Transverse colon (tissue), 4 donors: ENCODE measurements around the gene UBXN2A.

Experiments
- EP300 ChIP-seq: sonication (generic); formaldehyde crosslinking; IDR thresholded peaks from one replicate; pipeline ENCODE4 v1.6.1; 2017; ENCODE audit warnings: antibody characterized with exemption, low read depth
- POLR2A ChIP-seq: fragments of 450-650 bp; IDR thresholded peaks from one replicate; pipeline ENCODE4 v1.6.1; 2016; ENCODE audit warnings: antibody characterized with exemption, mild to moderate bottlenecking, moderate library complexity
- POLR2AphosphoS5 ChIP-seq, 3 donors: sonication (generic); formaldehyde crosslinking; IDR thresholded peaks; one replicate each; pipeline ENCODE4 v1.6.1; 2016; ENCODE audit warnings: antibody characterized with exemption in 3 of 3
- TF ChIP-seq, protein P1 (sequence below), 5 experiments: fragments of 200-600 bp in 3 of 5; fragments of 450-650 bp in 2 of 5; sonication (generic) in 3 of 5; IDR thresholded peaks; 1 replicate in 2 of 5; 2 replicates in 3 of 5; pipeline ENCODE4 v1.5.1; 2016 to 2017; ENCODE audit warnings: antibody characterized with exemption in 5 of 5, inconsistent platforms in 3 of 5, mild to moderate bottlenecking in 2 of 5, moderate library complexity in 1 of 5

DNA sequence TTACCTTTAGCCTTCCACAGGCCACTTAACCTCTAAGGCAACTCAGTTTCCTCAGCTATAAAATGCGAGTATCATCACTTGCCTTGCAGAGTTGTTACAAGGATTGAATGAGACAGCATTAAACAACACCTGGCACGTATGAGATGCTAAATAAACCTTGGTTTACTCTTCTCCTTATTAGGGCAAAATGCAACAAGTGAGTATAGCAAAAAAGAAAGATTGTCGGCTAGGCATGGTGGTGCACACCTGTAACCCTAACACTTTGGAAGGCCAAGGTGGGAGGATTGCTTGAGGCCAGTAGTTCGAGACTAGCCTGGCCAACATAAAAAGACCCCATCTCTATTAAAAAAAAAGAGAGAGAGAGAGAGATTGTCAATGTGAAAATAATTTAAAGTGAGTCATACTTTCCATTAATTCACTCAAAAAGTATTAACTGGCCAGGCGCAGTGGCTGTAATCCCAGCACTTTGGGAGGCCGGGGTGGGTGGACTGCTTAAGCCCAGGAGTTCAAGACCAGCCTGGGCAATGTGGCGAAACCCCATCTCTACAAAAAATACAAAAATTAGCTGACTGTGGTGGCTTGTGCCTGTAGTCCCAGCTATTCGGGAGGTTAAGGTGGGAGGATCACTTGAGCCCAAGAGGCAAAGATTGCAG is 21.3 kb upstream of the UBXN2A start:
- TF ChIP-seq POLR2A (no peak), POLR2AphosphoS5 (IDR thresholded peaks at IDR 0.05) (no peak), EP300 (no peak)
- TF ChIP-seq, protein P1, sequence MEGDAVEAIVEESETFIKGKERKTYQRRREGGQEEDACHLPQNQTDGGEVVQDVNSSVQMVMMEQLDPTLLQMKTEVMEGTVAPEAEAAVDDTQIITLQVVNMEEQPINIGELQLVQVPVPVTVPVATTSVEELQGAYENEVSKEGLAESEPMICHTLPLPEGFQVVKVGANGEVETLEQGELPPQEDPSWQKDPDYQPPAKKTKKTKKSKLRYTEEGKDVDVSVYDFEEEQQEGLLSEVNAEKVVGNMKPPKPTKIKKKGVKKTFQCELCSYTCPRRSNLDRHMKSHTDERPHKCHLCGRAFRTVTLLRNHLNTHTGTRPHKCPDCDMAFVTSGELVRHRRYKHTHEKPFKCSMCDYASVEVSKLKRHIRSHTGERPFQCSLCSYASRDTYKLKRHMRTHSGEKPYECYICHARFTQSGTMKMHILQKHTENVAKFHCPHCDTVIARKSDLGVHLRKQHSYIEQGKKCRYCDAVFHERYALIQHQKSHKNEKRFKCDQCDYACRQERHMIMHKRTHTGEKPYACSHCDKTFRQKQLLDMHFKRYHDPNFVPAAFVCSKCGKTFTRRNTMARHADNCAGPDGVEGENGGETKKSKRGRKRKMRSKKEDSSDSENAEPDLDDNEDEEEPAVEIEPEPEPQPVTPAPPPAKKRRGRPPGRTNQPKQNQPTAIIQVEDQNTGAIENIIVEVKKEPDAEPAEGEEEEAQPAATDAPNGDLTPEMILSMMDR (IDR thresholded peaks at IDR 0.05) = no peak
